Thoracic aorta (tissue), 2 donors: ENCODE results near the gene CPNE4. TPM values are rescaled to one million over a fixed set of nuclear protein-coding genes. Genes with fewer than 3 reads are reported as not detected.
"Not testable (repeated sequence)": the region's sequence is repeated elsewhere in the genome, so short reads cannot be mapped to it uniquely, and the experiment has no call there.

Experiments
- ATAC-seq: fragments of 150-250 bp; one replicate; pipeline ENCODE4 v1.8.0; 2017; ENCODE audit warnings: low read depth; ENCODE audit not compliant: insufficient number of reproducible peaks, low FRiP score
- DNase-seq: peaks from one replicate; pipeline ENCODE4 v3.0.0-alpha.2; 2020; ENCODE audit warnings: low spot score
- H3K27ac ChIP-seq, 2 donors: fragments of 200-600 bp; sonication (generic); 1 replicate in 1 of 2; 2 replicates in 1 of 2; pipeline ENCODE4 v1.5.1; 2016; ENCODE audit warnings: mild to moderate bottlenecking in 2 of 2, moderate library complexity in 2 of 2
- H3K27me3 ChIP-seq: fragments of 200-600 bp; sonication (generic); replicated peaks from 2 replicates; pipeline ENCODE4 v1.6.0; 2016; ENCODE audit warnings: mild to moderate bottlenecking; ENCODE audit not compliant: insufficient read depth
- H3K36me3 ChIP-seq: fragments of 200-600 bp; sonication (generic); one replicate; pipeline ENCODE4 v1.5.1; 2016
- H3K4me1 ChIP-seq, 2 donors: fragments of 200-600 bp; sonication (generic); 1 replicate in 1 of 2; 2 replicates in 1 of 2; pipeline versions ENCODE4 v1.5.1 to v1.6.0; 2016; ENCODE audit warnings: low read depth in 2 of 2, mild to moderate bottlenecking in 1 of 2; ENCODE audit not compliant: control insufficient read depth in 1 of 2
- H3K4me3 ChIP-seq: fragments of 200-600 bp; sonication (generic); 2 replicates; pipeline ENCODE4 v1.5.1; 2016; ENCODE audit warnings: mild to moderate bottlenecking
- H3K9me3 ChIP-seq: fragments of 200-600 bp; sonication (generic); 2 replicates; pipeline ENCODE4 v1.5.1; 2016
- CTCF ChIP-seq: fragments of 200-600 bp; sonication (generic); IDR thresholded peaks from one replicate; pipeline ENCODE4 v1.5.1; 2019; ENCODE audit warnings: antibody characterized with exemption
- total RNA-seq, 2 donors: library from RNA; depleted of rRNA; stranded (reverse); fragments of >200 nt; gene quantifications; one replicate each; pipeline versions ENCODE4 v1.1.0 to v1.2.3, GENCODE V29; 2016

CPNE4 gene
- total RNA-seq, 2 donors from 2014 or later = 0.54 to 4.9 TPM

- no peak for TF ChIP-seq CTCF
- Histone ChIP-seq H3K4me1 (no peaks in the 10 kb centered on the region), H3K36me3 (no peaks in the 10 kb centered on the region), H3K27me3 (no peaks in the 10 kb centered on the region), H3K9me3 (no peaks in the 10 kb centered on the region), H3K4me3 (no peak overlapping the region), H3K27ac (no peak overlapping the region)
- ATAC-seq (no peak), DNase-seq (no peak)
Observed at GRCh38 chr3:131898346-131898745, 136.5 kb downstream of the CPNE4 start.

- no peaks in the 10 kb centered on the region for H3K36me3 ChIP-seq
- no peak overlapping the region for H3K4me3 ChIP-seq
- H3K27me3 ChIP-seq = no peaks in the 10 kb centered on the region
- no peaks in the 10 kb centered on the region for H3K4me1 ChIP-seq
- no peaks in the 10 kb centered on the region for H3K9me3 ChIP-seq
- H3K27ac ChIP-seq = no peak overlapping the region
- no peak for TF ChIP-seq CTCF
- DNase-seq = no peak
- ATAC-seq = no peak
Observed at GRCh38 chr3:131896285-131896684, 138.5 kb downstream of the CPNE4 start.

- TF ChIP-seq CTCF = no peak
- H3K9me3 ChIP-seq = no peaks in the 10 kb centered on the region
- no peak overlapping the region for H3K27ac ChIP-seq
- DNase-seq (no peak), ATAC-seq (no peak)
- no peaks in the 10 kb centered on the region for H3K36me3 ChIP-seq
- H3K4me3 ChIP-seq = no peak overlapping the region
- no peaks in the 10 kb centered on the region for H3K4me1 ChIP-seq
- no peaks in the 10 kb centered on the region for H3K27me3 ChIP-seq
Observed at GRCh38 chr3:131895766-131896165, 139.0 kb downstream of the CPNE4 start.

GRCh38 chr3:131892331-131892730, 142.5 kb downstream of the CPNE4 start:
- ATAC-seq (no peak), DNase-seq (no peak)
- Histone ChIP-seq H3K27ac (no peak overlapping the region), H3K4me3 (no peak overlapping the region), H3K9me3 (no peaks in the 10 kb centered on the region), H3K4me1 (no peaks in the 10 kb centered on the region), H3K27me3 (no peaks in the 10 kb centered on the region), H3K36me3 (no peaks in the 10 kb centered on the region)
- no peak for TF ChIP-seq CTCF

- ATAC-seq, H3K27ac ChIP-seq, H3K9me3 ChIP-seq, H3K4me1 ChIP-seq, H3K4me3 ChIP-seq, DNase-seq, H3K27me3 ChIP-seq, H3K36me3 ChIP-seq: not testable (repeated sequence)
Observed at GRCh38 chr3:131885871-131886270, 148.9 kb downstream of the CPNE4 start.

GRCh38 chr3:131883711-131884407, 151.0 kb downstream of the CPNE4 start:
- ATAC-seq = no peak
- H3K27ac ChIP-seq = no peak overlapping the region
- H3K9me3 ChIP-seq = no peaks in the 10 kb centered on the region
- no peak for TF ChIP-seq CTCF
- no peaks in the 10 kb centered on the region for H3K27me3 ChIP-seq
- no peak for DNase-seq
- H3K36me3 ChIP-seq = no peaks in the 10 kb centered on the region
- no peaks in the 10 kb centered on the region for H3K4me1 ChIP-seq
- H3K4me3 ChIP-seq = no peak overlapping the region
